Liver (tissue), 9 donors: Measurements from ENCODE around the gene CDH13. TPM values are rescaled to one million over a fixed set of nuclear protein-coding genes. Genes with fewer than 3 reads are reported as not detected.

ENCODE experiments used
- DNase-seq: peaks from one replicate; pipeline ENCODE4 v3.0.0-alpha.2; 2017; ENCODE audit warnings: low spot score
- H3K27ac ChIP-seq, 2 donors: one replicate each; pipeline ENCODE4 v1.7.0; 2013; ENCODE audit warnings: inconsistent platforms in 2 of 2, low read length in 2 of 2, control low read depth in 1 of 2, low read depth in 1 of 2, mild to moderate bottlenecking in 1 of 2
- H3K27me3 ChIP-seq, 4 donors: one replicate each; pipeline versions ENCODE4 v1.6.1 to v1.7.0; 2013; ENCODE audit warnings: low read length in 3 of 4, inconsistent platforms in 1 of 4, mild to moderate bottlenecking in 1 of 4, moderate library complexity in 1 of 4; ENCODE audit not compliant: control insufficient read depth in 4 of 4, insufficient read depth in 4 of 4
- H3K36me3 ChIP-seq, 4 donors: one replicate each; pipeline versions ENCODE4 v1.6.1 to v1.7.0; 2013; ENCODE audit warnings: low read length in 3 of 4, mild to moderate bottlenecking in 3 of 4, low read depth in 1 of 4, moderate library complexity in 1 of 4; ENCODE audit not compliant: control insufficient read depth in 4 of 4, insufficient read depth in 3 of 4
- H3K4me1 ChIP-seq, 4 donors: one replicate each; pipeline versions ENCODE4 v1.6.1 to v1.7.0; 2013; ENCODE audit warnings: low read length in 3 of 4, mild to moderate bottlenecking in 3 of 4, moderate library complexity in 1 of 4; ENCODE audit not compliant: control insufficient read depth in 4 of 4, insufficient read depth in 4 of 4
- H3K4me3 ChIP-seq, 3 donors: one replicate each; pipeline versions ENCODE4 v1.6.1 to v1.7.0; 2013; ENCODE audit warnings: low read length in 3 of 3, control low read depth in 1 of 3, low read depth in 1 of 3, mild to moderate bottlenecking in 1 of 3
- H3K9ac ChIP-seq, 2 donors: one replicate each; pipeline ENCODE4 v1.7.0; 2013; ENCODE audit warnings: low read length in 2 of 2, mild to moderate bottlenecking in 2 of 2, moderate library complexity in 2 of 2, control low read depth in 1 of 2, low read depth in 1 of 2
- H3K9me3 ChIP-seq, 4 donors: one replicate each; pipeline versions ENCODE4 v1.6.1 to v1.7.0; 2013; ENCODE audit warnings: low read length in 3 of 4; ENCODE audit not compliant: control insufficient read depth in 4 of 4
- EGR1 ChIP-seq, 2 donors: IDR thresholded peaks; 2 replicates each; pipeline ENCODE4 v1.6.1; 2016 to 2018; ENCODE audit warnings: antibody characterized with exemption in 2 of 2, low read depth in 2 of 2
- FOXA2 ChIP-seq: IDR thresholded peaks from 2 replicates; pipeline ENCODE4 v1.6.1; 2016; ENCODE audit warnings: antibody characterized with exemption
- GABPA ChIP-seq, 2 donors: IDR thresholded peaks in 1 of 2; conservative IDR thresholded peaks in 1 of 2; 2 replicates each; pipeline ENCODE4 v1.6.1; 2016; ENCODE audit warnings: antibody characterized with exemption in 2 of 2, mild to moderate bottlenecking in 1 of 2, moderate library complexity in 1 of 2
- HNF4A ChIP-seq, 2 donors: conservative IDR thresholded peaks; 2 replicates each; pipeline ENCODE4 v1.6.1; 2016; ENCODE audit warnings: antibody characterized with exemption in 2 of 2, mild to moderate bottlenecking in 2 of 2
- HNF4G ChIP-seq: IDR thresholded peaks from 2 replicates; pipeline ENCODE4 v1.6.1; 2016; ENCODE audit warnings: antibody characterized with exemption
- NR2F2 ChIP-seq: IDR thresholded peaks from 2 replicates; pipeline ENCODE4 v1.6.1; 2016; ENCODE audit warnings: antibody characterized with exemption
- RXRA ChIP-seq, 2 donors: IDR thresholded peaks; 2 replicates each; pipeline ENCODE4 v1.6.1; 2017 to 2018; ENCODE audit warnings: antibody characterized with exemption in 2 of 2, mild to moderate bottlenecking in 1 of 2
- SP1 ChIP-seq: IDR thresholded peaks from 2 replicates; pipeline ENCODE4 v1.6.1; 2018; ENCODE audit warnings: antibody characterized with exemption, mild to moderate bottlenecking
- TAF1 ChIP-seq: conservative IDR thresholded peaks from 2 replicates; pipeline ENCODE4 v1.6.1; 2016; ENCODE audit warnings: antibody characterized with exemption, mild to moderate bottlenecking
- YY1 ChIP-seq: IDR thresholded peaks from 2 replicates; pipeline ENCODE4 v1.6.1; 2016; ENCODE audit warnings: antibody characterized with exemption, mild to moderate bottlenecking
- WGBS: extraction: QIAGEN DNeasy Blood & Tissue Kit; methylation state at CpG from one replicate; pipeline ENCODE4 v1.1.7; 2013; 5-methylcytosine and 5-hydroxymethylcytosine counted together
- polyA plus RNA-seq, 2 donors: library from polyadenylated mRNA; stranded (reverse) in 1 of 2; unstranded in 1 of 2; fragments of 200-250 nt in 1 of 2; fragments of >200 nt in 1 of 2; fragmentation: Nextera tagmentation in 1 of 2; extraction: Ambion mirVana in 1 of 2; gene quantifications; one replicate each; pipeline versions ENCODE4 v1.2.1 to v1.2.3, GENCODE V29; 2013 to 2015
- total RNA-seq, 2 donors: library from RNA; depleted of rRNA; stranded (reverse); fragments of >200 nt; gene quantifications; one replicate each; pipeline ENCODE4 v1.2.3, GENCODE V29; 2014
- TF ChIP-seq, protein P1 (sequence below): IDR thresholded peaks from 2 replicates; pipeline ENCODE4 v1.6.1; 2016; ENCODE audit warnings: antibody characterized with exemption, mild to moderate bottlenecking
- TF ChIP-seq, protein P2 (sequence below): IDR thresholded peaks from 2 replicates; pipeline ENCODE4 v1.6.1; 2016; ENCODE audit warnings: antibody characterized with exemption
- TF ChIP-seq, protein P3 (sequence below): IDR thresholded peaks from 2 replicates; pipeline ENCODE4 v1.6.1; 2016; ENCODE audit warnings: antibody characterized with exemption
- TF ChIP-seq, protein P4 (sequence below): fragments of 150-350 bp; IDR thresholded peaks from 2 replicates; pipeline ENCODE4 v1.5.1; 2017; ENCODE audit warnings: improper control_type of control experiment, low read depth, low read length; ENCODE audit not compliant: missing input control
- donor health status: healthy.
- donor health status: healthy.
- donor health status: healthy.
- donor health status: healthy.
- donor health status: healthy.

CDH13 gene
- total and polyA plus RNA-seq, 4 donors: 0.21 to 1.5 (median 0.58) TPM

DNA sequence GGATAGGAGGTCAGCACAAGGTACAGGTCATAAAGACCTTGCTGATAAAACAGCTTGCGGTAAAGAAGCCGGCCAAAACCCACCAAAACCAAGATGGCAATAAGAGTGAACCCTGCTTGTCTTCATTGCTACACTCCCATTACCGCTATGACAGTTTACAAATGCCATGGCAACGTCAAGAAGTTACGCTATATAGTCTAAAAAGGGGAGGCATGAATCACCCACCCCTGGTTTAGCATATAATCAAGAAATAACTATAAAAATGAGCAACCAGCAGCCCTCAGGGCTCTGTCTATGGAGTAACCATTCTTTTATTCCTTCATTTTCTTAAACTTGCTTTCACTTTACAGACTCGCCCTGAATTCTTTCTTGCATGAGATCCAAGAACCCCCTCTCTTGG is 1180.0 kb downstream of the CDH13 start (continued):
- TF ChIP-seq, protein P1, sequence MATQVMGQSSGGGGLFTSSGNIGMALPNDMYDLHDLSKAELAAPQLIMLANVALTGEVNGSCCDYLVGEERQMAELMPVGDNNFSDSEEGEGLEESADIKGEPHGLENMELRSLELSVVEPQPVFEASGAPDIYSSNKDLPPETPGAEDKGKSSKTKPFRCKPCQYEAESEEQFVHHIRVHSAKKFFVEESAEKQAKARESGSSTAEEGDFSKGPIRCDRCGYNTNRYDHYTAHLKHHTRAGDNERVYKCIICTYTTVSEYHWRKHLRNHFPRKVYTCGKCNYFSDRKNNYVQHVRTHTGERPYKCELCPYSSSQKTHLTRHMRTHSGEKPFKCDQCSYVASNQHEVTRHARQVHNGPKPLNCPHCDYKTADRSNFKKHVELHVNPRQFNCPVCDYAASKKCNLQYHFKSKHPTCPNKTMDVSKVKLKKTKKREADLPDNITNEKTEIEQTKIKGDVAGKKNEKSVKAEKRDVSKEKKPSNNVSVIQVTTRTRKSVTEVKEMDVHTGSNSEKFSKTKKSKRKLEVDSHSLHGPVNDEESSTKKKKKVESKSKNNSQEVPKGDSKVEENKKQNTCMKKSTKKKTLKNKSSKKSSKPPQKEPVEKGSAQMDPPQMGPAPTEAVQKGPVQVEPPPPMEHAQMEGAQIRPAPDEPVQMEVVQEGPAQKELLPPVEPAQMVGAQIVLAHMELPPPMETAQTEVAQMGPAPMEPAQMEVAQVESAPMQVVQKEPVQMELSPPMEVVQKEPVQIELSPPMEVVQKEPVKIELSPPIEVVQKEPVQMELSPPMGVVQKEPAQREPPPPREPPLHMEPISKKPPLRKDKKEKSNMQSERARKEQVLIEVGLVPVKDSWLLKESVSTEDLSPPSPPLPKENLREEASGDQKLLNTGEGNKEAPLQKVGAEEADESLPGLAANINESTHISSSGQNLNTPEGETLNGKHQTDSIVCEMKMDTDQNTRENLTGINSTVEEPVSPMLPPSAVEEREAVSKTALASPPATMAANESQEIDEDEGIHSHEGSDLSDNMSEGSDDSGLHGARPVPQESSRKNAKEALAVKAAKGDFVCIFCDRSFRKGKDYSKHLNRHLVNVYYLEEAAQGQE: no peak
- TF ChIP-seq SP1 (no peak), RXRA (IDR thresholded peaks at IDR 0.05) (no peak), HNF4G (no peak), NR2F2 (no peak)
- TF ChIP-seq, protein P2, sequence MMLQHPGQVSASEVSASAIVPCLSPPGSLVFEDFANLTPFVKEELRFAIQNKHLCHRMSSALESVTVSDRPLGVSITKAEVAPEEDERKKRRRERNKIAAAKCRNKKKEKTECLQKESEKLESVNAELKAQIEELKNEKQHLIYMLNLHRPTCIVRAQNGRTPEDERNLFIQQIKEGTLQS: no peak

DNA sequence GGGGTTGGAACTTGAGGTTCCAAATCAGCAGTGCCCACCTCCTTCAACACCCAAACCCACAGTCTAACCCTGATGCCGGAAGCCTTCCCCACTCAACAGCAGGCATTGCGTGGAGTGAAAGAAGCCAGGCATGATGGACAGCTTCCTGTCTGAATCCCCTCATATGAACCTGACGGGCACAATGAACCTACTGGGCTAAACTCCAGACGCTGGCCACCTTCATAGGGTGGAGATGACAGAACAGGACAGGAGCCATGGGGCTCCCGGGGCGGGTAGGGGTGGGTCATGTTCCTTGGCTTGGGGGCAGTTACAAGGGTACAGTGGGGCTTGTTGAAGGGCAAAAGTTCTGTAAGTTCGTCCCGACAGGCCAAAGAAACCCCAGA is 1180.5 kb downstream of the CDH13 start:
- no peaks in the 10 kb centered on the region for H3K9me3 ChIP-seq
- H3K4me3 ChIP-seq: peak overlapping the region in 2 of 3 donors; percentile 4 to 91
- peaks cover 0 to 5% (median under 1%) of the 10 kb centered on the region in 4 donors for H3K36me3 ChIP-seq
- peaks cover 9 to 11% (median 10%) of the 10 kb centered on the region in 4 donors for H3K4me1 ChIP-seq
- DNase-seq: no peak
- H3K27ac ChIP-seq: no peak overlapping the region
- TF ChIP-seq, protein P1: no peak
- TF ChIP-seq YY1: no peak
- no peak for TF ChIP-seq GABPA (IDR thresholded peaks at IDR 0.05 in 1 of 2, conservative IDR thresholded peaks at IDR 0.05 in 1 of 2)
- TF ChIP-seq TAF1: no peak
- TF ChIP-seq, protein P3, sequence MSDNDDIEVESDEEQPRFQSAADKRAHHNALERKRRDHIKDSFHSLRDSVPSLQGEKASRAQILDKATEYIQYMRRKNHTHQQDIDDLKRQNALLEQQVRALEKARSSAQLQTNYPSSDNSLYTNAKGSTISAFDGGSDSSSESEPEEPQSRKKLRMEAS: no peak
- TF ChIP-seq HNF4G: no peak
- TF ChIP-seq EGR1 (IDR thresholded peaks at IDR 0.05; ENCODE audit: low read depth in 2 of 2): no peak
- TF ChIP-seq, protein P2: no peak
- TF ChIP-seq, protein P4, sequence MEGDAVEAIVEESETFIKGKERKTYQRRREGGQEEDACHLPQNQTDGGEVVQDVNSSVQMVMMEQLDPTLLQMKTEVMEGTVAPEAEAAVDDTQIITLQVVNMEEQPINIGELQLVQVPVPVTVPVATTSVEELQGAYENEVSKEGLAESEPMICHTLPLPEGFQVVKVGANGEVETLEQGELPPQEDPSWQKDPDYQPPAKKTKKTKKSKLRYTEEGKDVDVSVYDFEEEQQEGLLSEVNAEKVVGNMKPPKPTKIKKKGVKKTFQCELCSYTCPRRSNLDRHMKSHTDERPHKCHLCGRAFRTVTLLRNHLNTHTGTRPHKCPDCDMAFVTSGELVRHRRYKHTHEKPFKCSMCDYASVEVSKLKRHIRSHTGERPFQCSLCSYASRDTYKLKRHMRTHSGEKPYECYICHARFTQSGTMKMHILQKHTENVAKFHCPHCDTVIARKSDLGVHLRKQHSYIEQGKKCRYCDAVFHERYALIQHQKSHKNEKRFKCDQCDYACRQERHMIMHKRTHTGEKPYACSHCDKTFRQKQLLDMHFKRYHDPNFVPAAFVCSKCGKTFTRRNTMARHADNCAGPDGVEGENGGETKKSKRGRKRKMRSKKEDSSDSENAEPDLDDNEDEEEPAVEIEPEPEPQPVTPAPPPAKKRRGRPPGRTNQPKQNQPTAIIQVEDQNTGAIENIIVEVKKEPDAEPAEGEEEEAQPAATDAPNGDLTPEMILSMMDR: no peak
- no peak for TF ChIP-seq HNF4A (conservative IDR thresholded peaks at IDR 0.05)
- TF ChIP-seq FOXA2: no peak
- WGBS: 84% methylated on average over 8 of the region's 8 CpGs
- H3K9ac ChIP-seq: no peak overlapping the region
- H3K27me3 ChIP-seq: no peaks in the 10 kb centered on the region
